ENCODE measurements around the gene METTL16. TPM values are rescaled to one million over a fixed set of nuclear protein-coding genes. Genes with fewer than 3 reads are reported as not detected.

Gene METTL16
- total RNA-seq, 1 experiment from 2014 or later: 54.1 TPM

- POLR2A ChIA-PET: no interaction called here
- Mint-ChIP-seq H3K36me3 (no peaks in the 10 kb centered on the region), H3K27me3 (ENCODE audit: low read depth) (0 out of 2 replicates have a peak, but pooled peaks cover 3% of the 10 kb centered on the region), H3K27ac (0 out of 2 replicates have a peak overlapping the region, but pooled peaks have one; percentile 0), H3K9me3 (no peaks in the 10 kb centered on the region), H3K4me3 (no peak overlapping the region), H3K4me1 (no peaks in the 10 kb centered on the region)
- CTCF ChIA-PET: no interaction called here
- no peak for ATAC-seq
- TF ChIP-seq ZNF219 (CRISPR knock-in tag; IDR thresholded peaks at IDR 0.05; ENCODE audit: borderline replicate concordance): no peak
- TF ChIP-seq CBFB (CRISPR knock-in tag; IDR thresholded peaks at IDR 0.05; ENCODE audit: low read depth): no peak
- no peak for TF ChIP-seq SMAD3 (CRISPR knock-in tag; IDR thresholded peaks at IDR 0.05; ENCODE audit: borderline replicate concordance)
- no peak for TF ChIP-seq FOXK1 (CRISPR knock-in tag; IDR thresholded peaks at IDR 0.05)
- no peak for TF ChIP-seq NFATC4 (CRISPR knock-in tag; IDR thresholded peaks at IDR 0.05)
- TF ChIP-seq NR1H2 (CRISPR knock-in tag; IDR thresholded peaks at IDR 0.05): no peak
- no peak for TF ChIP-seq ZNF532 (CRISPR knock-in tag; IDR thresholded peaks at IDR 0.05; ENCODE audit: borderline replicate concordance)
- no peak for TF ChIP-seq ZNF281 (CRISPR knock-in tag; IDR thresholded peaks at IDR 0.05)
- no peak for TF ChIP-seq FOXJ3 (CRISPR knock-in tag; IDR thresholded peaks at IDR 0.05; ENCODE audit: borderline replicate concordance)
- TF ChIP-seq ZNF317 (CRISPR knock-in tag; IDR thresholded peaks at IDR 0.05; ENCODE audit: borderline replicate concordance, low read depth): no peak
- no peak for TF ChIP-seq AFF4 (CRISPR knock-in tag; IDR thresholded peaks at IDR 0.05; ENCODE audit: borderline replicate concordance)
- no peak for TF ChIP-seq ERG (CRISPR knock-in tag; IDR thresholded peaks at IDR 0.05)
- TF ChIP-seq PREB (CRISPR knock-in tag; IDR thresholded peaks at IDR 0.05; ENCODE audit: borderline replicate concordance): no peak
- no peak for TF ChIP-seq ZNF232 (CRISPR knock-in tag; IDR thresholded peaks at IDR 0.05)
- no peak for DNase-seq (ENCODE audit: low spot score)
Measured at GRCh38 chr17:2545393-2545792, 33.7 kb upstream of the METTL16 start.
